ENCODE results near the gene ZNF280C. TPM values are rescaled to one million over a fixed set of nuclear protein-coding genes. Genes with fewer than 3 reads are reported as not detected.

The ZNF280C gene
- total RNA-seq, 3 donors from 2014 or later, result 2.3 to 4.3 (median 3.2) TPM

DNA sequence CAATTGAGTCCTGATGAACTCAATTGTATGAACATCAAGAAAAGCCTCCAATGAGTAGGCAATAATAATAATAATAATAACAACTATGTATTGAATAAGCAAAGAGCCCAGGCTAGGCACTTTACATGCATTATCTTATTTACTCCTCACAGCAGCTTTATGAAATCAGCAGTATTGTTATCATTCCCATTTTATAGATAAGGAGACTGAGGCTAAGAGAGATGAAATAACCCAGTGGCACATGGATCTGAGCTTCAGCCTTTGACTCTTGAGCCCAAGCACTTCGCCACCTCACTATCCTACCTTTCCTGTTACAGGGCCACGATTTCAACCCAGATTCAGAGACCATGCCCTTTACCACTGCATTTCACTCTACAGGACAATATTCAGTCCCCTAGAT is 93.8 kb downstream of the ZNF280C start:
- Histone ChIP-seq H3K4me3 (no peak overlapping the region), H3K9me3 (no peaks in the 10 kb centered on the region), H3K4me1 (ENCODE audit: low read depth) (no peaks in the 10 kb centered on the region), H3K36me3 (ENCODE audit: low read depth) (no peaks in the 10 kb centered on the region)
- DNase-seq, result no peak
- ATAC-seq, result no peak
- intact Hi-C loops (cut with DNase I, micrococcal nuclease), result no loop called here
- TF ChIP-seq, protein P1, sequence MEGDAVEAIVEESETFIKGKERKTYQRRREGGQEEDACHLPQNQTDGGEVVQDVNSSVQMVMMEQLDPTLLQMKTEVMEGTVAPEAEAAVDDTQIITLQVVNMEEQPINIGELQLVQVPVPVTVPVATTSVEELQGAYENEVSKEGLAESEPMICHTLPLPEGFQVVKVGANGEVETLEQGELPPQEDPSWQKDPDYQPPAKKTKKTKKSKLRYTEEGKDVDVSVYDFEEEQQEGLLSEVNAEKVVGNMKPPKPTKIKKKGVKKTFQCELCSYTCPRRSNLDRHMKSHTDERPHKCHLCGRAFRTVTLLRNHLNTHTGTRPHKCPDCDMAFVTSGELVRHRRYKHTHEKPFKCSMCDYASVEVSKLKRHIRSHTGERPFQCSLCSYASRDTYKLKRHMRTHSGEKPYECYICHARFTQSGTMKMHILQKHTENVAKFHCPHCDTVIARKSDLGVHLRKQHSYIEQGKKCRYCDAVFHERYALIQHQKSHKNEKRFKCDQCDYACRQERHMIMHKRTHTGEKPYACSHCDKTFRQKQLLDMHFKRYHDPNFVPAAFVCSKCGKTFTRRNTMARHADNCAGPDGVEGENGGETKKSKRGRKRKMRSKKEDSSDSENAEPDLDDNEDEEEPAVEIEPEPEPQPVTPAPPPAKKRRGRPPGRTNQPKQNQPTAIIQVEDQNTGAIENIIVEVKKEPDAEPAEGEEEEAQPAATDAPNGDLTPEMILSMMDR (IDR thresholded peaks at IDR 0.05), result no peak

DNA sequence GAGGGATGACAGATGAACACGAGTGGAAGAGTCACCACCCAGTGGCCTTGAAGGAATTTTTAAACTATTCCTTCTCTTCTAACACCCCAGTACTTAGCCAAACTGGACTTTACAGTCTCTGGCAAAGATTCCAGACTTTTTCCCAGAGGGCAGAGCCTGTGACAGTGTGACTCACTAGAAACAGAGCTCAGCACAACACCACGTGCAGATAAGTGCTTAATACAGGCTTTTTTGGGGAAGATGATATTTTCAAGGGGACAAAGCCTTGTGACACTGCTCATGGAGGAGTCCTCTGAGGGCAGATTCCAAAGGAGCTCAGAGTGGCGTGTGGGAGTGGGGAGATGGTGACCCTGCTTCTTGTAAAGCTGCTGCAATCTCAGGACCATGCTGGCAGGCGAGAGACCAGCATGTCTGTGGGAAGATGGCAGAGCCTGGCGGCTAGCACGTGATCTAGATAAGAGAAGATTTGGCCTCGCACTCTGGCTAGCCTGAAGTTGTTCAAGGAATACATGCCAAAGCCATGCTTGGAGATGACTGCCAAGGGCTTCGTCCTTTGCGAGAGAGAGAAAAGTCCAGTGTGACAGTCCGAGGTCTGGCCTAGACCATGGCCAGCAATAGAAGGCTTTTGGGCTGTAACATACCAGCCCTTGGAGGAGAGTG is 94.5 kb downstream of the ZNF280C start:
- intact Hi-C loops (cut with DNase I, micrococcal nuclease), result no loop called here
- DNase-seq (no peak), ATAC-seq (peak; percentile 19)
- TF ChIP-seq, protein P1 (IDR thresholded peaks at IDR 0.05), result no peak
- Histone ChIP-seq H3K9me3 (no peaks in the 10 kb centered on the region), H3K4me1 (ENCODE audit: low read depth) (no peaks in the 10 kb centered on the region), H3K4me3 (no peak overlapping the region), H3K36me3 (ENCODE audit: low read depth) (no peaks in the 10 kb centered on the region)

DNA sequence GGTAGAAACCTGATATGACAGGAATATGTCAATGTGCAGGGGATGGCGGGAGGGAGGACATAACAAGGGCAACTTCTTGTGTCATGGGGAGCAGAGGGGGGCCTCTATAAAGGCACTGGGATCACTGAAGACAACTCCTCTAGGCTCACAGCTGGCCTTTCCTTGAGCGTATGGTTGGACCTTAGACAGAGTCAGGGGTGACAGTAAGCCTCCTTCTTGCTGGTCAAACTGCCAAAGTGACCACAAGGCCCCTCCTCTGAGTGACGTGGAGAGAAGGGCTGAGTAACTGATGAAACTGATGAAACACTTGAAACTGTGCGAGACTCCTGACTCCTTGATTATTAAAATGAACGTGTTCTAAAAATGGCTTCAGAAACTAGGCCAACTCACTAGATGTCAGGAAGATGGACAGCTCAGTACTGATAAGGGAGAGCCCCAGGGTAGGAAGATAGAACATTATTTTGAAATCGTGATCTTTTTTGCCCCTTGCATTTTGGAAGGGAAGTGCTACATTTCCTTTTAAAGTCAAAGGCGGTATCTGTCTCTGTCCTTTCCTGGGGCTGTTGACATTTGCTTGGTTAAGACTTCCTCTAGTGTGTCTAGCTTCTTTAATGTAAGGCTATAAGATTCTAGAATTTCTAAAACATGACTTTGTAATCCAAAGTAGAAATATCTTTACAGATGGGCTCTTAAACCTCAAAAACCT is 95.4 kb downstream of the ZNF280C start:
- H3K4me1 ChIP-seq (ENCODE audit: low read depth), result no peaks in the 10 kb centered on the region
- intact Hi-C loops (cut with DNase I, micrococcal nuclease), result no loop called here
- TF ChIP-seq, protein P1 (IDR thresholded peaks at IDR 0.05), result no peak
- no peaks in the 10 kb centered on the region for H3K36me3 ChIP-seq (ENCODE audit: low read depth)
- H3K4me3 ChIP-seq, result no peak overlapping the region
- peak; percentile 24 for ATAC-seq
- no peaks in the 10 kb centered on the region for H3K9me3 ChIP-seq
- DNase-seq, result peak in 1 of 3 donors; percentile 45

DNA sequence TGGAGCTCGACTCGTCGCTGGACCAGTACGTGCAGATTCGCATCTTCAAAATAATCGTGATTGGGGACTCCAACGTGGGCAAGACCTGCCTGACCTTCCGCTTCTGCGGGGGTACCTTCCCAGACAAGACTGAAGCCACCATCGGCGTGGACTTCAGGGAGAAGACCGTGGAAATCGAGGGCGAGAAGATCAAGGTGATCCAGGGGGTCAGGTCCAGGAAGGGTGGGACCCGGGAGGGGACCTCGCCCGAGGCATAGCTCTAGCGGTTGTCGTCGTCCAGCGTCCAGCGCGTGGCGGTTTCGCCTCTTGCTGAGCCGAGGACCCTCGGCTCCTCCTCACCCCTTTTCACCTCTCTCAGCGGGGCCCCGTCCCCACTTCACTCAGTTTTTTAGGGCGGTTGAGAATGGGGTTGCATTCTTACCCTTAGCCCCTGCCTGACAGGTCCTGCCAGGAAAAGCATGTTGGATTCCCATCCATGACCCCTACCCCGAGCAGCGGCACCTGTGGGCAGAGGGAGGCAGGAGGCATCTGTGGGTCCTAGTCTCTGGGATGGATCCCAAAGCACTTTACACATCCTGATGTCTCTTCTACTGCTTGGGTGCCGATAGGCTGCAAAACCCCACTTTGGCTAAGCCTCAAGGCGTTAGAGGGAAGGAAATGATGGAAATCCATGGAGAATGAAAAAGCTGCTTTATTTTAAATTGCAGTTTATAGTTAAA is 96.4 kb downstream of the ZNF280C start:
- Histone ChIP-seq H3K4me3 (no peak overlapping the region), H3K9me3 (no peaks in the 10 kb centered on the region), H3K4me1 (ENCODE audit: low read depth) (no peaks in the 10 kb centered on the region), H3K36me3 (ENCODE audit: low read depth) (no peaks in the 10 kb centered on the region)
- ATAC-seq (no peak), DNase-seq (peak in 1 of 3 donors; percentile 24)
- TF ChIP-seq, protein P1 (IDR thresholded peaks at IDR 0.05), result no peak
- intact Hi-C loops (cut with DNase I, micrococcal nuclease), result no loop called here

DNA sequence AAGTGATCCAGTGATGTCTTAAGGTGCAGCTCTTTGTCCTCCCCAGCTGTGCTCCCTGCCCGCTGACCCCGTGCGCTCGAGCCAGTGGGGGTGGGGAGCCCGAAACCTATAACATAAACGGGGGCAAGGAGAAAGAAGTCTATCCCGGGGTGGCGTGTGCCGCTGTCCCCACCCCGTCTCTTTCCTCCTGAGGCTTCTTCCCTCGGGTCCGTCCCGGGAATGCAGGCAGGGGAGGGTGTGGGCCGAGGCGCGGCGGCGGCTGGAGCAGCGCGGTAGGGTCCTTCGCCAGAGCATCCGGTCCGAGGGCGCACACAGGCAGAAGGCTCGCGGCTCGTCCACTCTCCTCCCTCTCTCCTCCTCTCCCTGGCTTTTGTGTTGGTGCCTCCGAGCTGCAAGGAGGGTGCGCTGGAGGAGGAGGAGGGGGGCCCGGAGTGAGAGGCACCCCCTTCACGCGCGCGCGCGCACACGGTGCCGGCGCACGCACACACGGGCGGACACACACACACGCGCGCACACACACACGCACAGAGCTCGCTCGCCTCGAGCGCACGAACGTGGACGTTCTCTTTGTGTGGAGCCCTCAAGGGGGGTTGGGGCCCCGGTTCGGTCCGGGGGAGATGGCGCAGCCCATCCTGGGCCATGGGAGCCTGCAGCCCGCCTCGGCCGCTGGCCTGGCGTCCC is 97.1 kb downstream of the ZNF280C start, which contains the start of gene RAB33A:
Gene RAB33A (plus strand): TSS at position 517 of the 681 bp plus-strand sequence. CDS start 101 bp downstream, at position 618.
- TF ChIP-seq, protein P1 (IDR thresholded peaks at IDR 0.05), result no peak
- intact Hi-C loops (cut with DNase I, micrococcal nuclease), result no loop called here
- DNase-seq (peak in 2 of 3 donors; percentile 30 to 58), ATAC-seq (peak; percentile 52)
- no peak within 1 kb of the TSS for H3K4me3 ChIP-seq
- no peaks in the 10 kb centered on the region for H3K9me3 ChIP-seq
- H3K4me1 ChIP-seq (ENCODE audit: low read depth), result no peaks in the 10 kb centered on the region
- H3K36me3 ChIP-seq (ENCODE audit: low read depth), result no peaks in the 10 kb centered on the region
